ENCODE measurements around the gene FGF18. TPM values are rescaled to one million over a fixed set of nuclear protein-coding genes. Genes with fewer than 3 reads are reported as not detected.

Gene FGF18
- total RNA-seq, 2 donors from 2014 or later = not detected

DNA sequence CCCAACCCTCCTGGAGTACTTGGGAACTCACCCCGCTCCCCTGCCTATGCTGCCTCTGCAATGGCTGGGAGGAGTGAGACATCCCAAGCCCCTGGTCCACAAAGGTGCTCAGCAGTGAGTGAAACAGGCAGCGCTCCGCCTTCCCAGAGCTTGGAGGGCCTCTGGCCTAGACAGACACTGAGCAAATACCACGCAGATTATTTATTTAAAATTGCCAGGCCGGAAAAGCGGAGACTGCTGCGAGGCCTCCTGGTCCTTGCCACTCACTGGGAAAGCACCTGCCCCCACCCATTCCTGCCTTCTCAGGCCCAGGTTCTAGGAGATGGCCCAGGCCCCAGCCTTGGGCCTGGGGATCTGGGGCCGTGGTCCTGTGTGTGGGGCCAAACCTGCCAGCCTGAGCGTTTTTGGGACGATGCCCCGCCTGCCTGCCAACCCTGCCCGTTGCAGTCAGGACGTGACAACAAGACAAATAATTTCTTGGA, 17.4 kb downstream of the FGF18 start:
- H3K4me3 ChIP-seq = no peak overlapping the region
- ATAC-seq (peak; percentile 54), DNase-seq (peak in 3 of 4 donors; percentile 59 to 78 (median 73))
- intact Hi-C loops (cut with DNase I) = no loop called here
- peak overlapping the region; percentile 68 to 93 (median 84) for H3K27ac ChIP-seq
- H3K4me1 ChIP-seq = peaks cover 27% of the 10 kb centered on the region
- no peaks in the 10 kb centered on the region for H3K9me3 ChIP-seq
- WGBS, 2 donors = 28 to 36% methylated on average over 8 to 13 of the region's 13 CpGs
- TF ChIP-seq POLR2A (IDR thresholded peaks at IDR 0.05) = no peak
- TF ChIP-seq, protein P1, sequence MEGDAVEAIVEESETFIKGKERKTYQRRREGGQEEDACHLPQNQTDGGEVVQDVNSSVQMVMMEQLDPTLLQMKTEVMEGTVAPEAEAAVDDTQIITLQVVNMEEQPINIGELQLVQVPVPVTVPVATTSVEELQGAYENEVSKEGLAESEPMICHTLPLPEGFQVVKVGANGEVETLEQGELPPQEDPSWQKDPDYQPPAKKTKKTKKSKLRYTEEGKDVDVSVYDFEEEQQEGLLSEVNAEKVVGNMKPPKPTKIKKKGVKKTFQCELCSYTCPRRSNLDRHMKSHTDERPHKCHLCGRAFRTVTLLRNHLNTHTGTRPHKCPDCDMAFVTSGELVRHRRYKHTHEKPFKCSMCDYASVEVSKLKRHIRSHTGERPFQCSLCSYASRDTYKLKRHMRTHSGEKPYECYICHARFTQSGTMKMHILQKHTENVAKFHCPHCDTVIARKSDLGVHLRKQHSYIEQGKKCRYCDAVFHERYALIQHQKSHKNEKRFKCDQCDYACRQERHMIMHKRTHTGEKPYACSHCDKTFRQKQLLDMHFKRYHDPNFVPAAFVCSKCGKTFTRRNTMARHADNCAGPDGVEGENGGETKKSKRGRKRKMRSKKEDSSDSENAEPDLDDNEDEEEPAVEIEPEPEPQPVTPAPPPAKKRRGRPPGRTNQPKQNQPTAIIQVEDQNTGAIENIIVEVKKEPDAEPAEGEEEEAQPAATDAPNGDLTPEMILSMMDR (IDR thresholded peaks at IDR 0.05) = no peak
- H3K27me3 ChIP-seq = no peaks in the 10 kb centered on the region
- no peaks in the 10 kb centered on the region for H3K36me3 ChIP-seq (replicated peaks in 1 of 2; ENCODE audit: insufficient read depth in 1 of 2, low read depth in 2 of 2)

DNA sequence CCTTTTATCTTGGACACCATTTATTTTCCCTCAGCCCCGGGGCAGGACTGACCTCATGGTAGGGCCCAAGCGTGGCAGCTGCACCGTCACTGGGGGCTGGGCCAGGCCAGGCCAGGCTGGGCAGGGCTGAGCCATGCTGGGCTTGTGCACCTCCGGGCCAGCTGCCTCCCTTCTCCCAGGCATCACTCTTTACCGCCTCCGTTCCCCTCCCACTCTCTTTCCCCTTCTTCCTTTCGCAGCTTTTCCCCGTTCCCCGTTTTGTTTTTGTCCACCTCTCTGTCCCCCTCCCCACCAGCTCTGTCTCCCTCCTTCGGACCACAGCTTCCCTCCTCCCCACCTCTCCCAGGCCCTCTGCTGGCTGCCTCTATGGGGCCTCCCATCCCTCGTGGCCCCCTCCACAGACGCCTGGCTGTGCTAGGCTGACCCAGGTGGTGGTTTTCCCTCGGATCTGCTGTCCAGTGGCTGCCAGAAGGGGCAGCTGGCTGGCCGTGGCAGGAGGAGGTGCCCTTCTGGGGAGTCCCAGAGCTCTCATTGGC, 17.9 kb downstream of the FGF18 start:
- Histone ChIP-seq H3K27ac (peak overlapping the region; percentile 68 to 93 (median 84)), H3K27me3 (no peaks in the 10 kb centered on the region), H3K4me1 (peaks cover 27% of the 10 kb centered on the region), H3K4me3 (no peak overlapping the region), H3K36me3 (replicated peaks in 1 of 2; ENCODE audit: insufficient read depth in 1 of 2, low read depth in 2 of 2) (no peaks in the 10 kb centered on the region), H3K9me3 (no peaks in the 10 kb centered on the region)
- intact Hi-C loops (cut with DNase I) = no loop called here
- ATAC-seq (peak; percentile 91), DNase-seq (peak; percentile 83 to 94 (median 92))
- WGBS, 2 donors = 27 to 36% methylated on average over 14 of the region's 14 CpGs
- TF ChIP-seq, protein P1 (IDR thresholded peaks at IDR 0.05) = peak in 4 of 7 experiments; percentile 34 to 64 (median 50)
- peak; percentile 34 to 66 (median 58) for TF ChIP-seq POLR2A (IDR thresholded peaks at IDR 0.05)

DNA sequence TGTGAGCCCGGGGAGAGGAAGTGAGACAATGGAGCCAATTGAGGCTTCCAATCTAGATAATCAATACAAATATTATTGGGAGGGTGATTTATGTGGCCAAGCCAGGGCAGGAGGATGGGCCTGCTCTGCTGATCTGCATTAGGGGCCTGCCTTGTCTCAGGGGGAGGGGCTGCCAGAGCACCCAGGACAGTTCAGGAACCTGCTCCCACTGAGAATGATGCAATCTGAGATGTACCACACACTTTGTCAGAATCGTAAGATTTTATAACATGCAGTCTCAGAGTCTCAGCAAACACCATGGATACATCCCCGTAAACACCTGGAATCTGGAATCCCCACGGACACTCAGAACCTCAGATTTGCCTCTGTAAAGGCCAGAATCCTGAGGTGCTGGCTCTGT, 19.3 kb downstream of the FGF18 start:
- Histone ChIP-seq H3K36me3 (replicated peaks in 1 of 2; ENCODE audit: insufficient read depth in 1 of 2, low read depth in 2 of 2) (no peaks in the 10 kb centered on the region), H3K4me3 (no peak overlapping the region), H3K27me3 (no peaks in the 10 kb centered on the region), H3K4me1 (peaks cover 27% of the 10 kb centered on the region), H3K9me3 (no peaks in the 10 kb centered on the region), H3K27ac (peak overlapping the region in 1 of 4 donors; percentile 0)
- TF ChIP-seq, protein P1 (IDR thresholded peaks at IDR 0.05) = no peak
- TF ChIP-seq POLR2A (IDR thresholded peaks at IDR 0.05) = no peak
- no peak for ATAC-seq
- intact Hi-C loops (cut with DNase I) = no loop called here
- no peak for DNase-seq
- 47 to 57% methylated on average over 2 to 4 of the region's 4 CpGs for WGBS, 2 donors

DNA sequence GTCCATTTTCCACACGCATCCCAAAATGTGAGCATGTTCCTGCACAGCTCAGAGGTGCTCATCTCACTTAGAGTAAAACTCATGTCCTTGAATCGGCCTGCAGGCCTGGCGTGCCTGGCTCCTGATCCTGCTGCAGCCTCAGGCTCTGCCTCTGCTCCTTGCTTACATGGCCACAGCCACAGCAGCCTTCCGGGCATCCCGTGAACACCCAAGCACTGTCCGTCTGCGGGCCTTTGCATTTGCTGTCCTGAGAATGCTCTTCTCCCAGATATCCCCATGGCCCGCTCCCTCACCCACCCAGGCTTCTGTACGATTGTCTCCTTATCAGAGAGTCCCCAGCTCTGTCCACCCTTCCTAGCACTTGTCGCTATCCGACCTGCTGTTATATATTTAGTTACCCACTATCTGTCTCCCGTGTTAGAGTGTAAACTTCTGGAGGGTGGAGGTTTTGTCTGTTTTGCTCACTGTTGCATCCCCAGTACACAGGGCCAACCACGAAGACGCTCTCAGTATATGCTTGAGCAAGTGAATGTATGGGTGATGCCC, 21.9 kb downstream of the FGF18 start:
- intact Hi-C loops (cut with DNase I) = no loop called here
- ATAC-seq (no peak), DNase-seq (no peak)
- no peak for TF ChIP-seq POLR2A (IDR thresholded peaks at IDR 0.05)
- TF ChIP-seq, protein P1 (IDR thresholded peaks at IDR 0.05) = no peak
- H3K27me3 ChIP-seq = no peaks in the 10 kb centered on the region
- no peak overlapping the region for H3K27ac ChIP-seq
- no peaks in the 10 kb centered on the region for H3K9me3 ChIP-seq
- no peaks in the 10 kb centered on the region for H3K36me3 ChIP-seq (replicated peaks in 1 of 2; ENCODE audit: insufficient read depth in 1 of 2, low read depth in 2 of 2)
- WGBS, 2 donors = 74 to 87% methylated on average over 14 of the region's 14 CpGs
- peaks cover 23% of the 10 kb centered on the region for H3K4me1 ChIP-seq
- H3K4me3 ChIP-seq = no peak overlapping the region
